Left hindlimb (tissue), 1 donor: ENCODE data around the gene RYR2.
"Not testable (repeated sequence)": the region's sequence is repeated elsewhere in the genome, so short reads cannot be mapped to it uniquely, and the experiment has no call there.

Source experiments
- DNase-seq: peaks from one replicate; pipeline ENCODE4 v3.0.0-alpha.2; 2018

RYR2 gene

DNA sequence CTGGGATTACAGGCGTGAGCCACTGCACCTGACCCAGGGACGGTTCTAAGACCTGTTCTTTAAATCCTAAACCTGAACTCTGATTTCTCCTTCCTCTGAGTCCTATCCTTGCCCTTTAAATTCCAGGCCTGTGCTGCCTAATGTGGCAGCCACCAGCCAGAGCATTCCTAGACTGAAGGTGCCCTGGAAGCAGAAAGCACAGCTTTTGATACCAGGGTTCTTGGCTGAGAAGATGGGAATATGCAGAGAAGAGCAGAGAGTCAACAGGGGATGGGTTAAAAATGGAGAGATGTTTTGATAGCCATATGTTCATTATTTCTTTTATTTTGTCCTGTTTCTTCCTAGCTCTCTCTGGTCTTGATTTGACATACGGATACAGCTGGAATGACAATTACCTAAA lies 49.7 kb downstream of the RYR2 start:
- no peak for DNase-seq

DNA sequence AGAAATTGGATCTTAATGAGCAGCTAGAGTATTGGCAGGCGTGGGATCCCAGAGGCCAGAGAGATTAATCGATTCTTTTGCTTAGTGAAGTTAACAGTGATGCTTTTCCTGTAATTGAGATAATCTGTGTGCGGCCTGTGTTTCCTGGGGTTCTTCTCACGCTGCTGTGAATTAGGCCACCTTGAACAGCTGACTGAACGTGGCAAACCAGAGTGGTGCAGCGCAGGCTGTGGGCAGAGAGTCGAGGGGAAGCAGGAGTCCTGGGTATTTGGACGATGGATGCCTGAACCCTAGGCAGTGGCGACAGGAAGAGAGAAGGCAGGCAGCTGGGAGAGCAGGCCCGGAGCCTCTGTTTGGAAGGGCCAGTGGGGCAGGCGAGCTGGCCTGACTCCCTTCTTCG lies 51.7 kb downstream of the RYR2 start:
- no peak for DNase-seq

DNA sequence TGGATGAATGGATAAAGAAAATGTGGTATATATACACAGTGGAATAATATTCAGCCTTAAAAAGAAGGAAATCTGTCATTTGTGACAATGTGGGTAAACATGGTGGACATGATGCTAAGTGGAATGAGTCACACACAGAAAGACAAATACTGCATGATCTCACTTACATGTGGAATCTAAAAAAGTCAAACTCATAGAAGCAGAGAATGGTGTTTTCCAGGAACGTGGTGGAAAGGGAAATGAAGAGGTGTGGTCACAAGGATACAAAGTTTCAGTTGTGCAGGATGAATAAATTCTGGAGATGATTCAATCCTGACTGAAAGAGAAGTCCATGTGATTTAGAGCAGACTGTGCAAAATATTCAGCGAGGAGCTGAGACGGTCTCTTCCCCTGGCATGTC lies 56.6 kb downstream of the RYR2 start:
- DNase-seq, result no peak

DNA sequence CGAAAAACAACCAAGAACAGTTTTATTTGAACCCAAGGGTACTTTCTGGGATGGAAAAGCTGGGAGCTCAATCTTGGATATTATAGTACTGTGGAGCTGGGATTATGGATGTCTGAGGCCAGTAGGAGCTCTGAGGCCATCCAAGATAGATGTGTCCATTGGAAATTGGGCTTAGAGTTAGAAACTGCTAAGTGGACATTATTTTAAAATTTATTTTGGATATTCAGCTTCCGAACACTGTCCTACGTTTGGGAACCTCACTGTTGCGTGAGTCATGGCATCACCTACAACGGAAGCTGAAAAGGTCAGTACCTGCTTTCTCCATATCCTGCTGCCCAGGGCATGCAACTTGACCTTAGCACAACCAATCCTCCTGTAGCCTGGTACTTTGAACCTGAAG lies 61.0 kb downstream of the RYR2 start:
- no peak for DNase-seq

DNA sequence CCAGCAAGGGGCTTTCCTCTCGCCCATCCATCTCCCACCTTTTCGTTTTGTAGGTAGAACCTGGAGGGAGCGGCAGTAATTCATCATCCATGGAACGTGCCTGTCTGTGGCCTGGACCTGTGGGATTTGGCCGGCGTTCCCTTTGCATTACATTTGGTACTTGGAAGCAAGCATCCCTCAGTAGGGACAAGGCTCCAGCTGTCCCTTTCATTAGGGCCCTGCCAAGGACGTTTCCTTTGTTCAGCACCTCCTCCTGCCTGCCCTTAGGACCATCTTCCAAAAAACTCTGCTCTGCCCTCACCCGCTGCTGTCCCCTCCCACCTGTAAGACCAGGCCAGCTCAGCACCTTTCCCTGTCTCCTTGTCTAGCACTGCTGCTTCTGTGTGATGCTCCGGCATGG lies 62.1 kb downstream of the RYR2 start:
- no peak for DNase-seq

DNA sequence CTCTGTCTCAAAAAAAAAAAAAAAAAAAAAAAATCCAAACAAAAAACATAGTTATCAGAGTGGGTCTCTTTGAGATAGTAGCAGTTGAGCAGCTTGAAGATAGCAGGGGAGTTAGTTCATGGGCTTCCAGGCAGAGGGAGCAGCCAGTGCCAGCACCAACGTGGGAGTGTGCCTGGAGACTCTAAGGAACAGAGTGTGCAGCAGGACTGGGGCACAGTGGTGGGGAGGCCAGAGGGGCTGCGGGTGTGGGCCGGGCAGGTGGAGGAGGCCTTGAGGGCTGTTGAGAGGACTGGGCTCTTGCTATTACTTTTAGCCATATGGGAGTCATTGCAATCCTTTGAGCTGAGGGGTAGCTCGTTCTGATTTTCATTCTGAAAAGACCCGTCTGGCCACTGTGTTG lies 63.8 kb downstream of the RYR2 start:
- no peak for DNase-seq

DNA sequence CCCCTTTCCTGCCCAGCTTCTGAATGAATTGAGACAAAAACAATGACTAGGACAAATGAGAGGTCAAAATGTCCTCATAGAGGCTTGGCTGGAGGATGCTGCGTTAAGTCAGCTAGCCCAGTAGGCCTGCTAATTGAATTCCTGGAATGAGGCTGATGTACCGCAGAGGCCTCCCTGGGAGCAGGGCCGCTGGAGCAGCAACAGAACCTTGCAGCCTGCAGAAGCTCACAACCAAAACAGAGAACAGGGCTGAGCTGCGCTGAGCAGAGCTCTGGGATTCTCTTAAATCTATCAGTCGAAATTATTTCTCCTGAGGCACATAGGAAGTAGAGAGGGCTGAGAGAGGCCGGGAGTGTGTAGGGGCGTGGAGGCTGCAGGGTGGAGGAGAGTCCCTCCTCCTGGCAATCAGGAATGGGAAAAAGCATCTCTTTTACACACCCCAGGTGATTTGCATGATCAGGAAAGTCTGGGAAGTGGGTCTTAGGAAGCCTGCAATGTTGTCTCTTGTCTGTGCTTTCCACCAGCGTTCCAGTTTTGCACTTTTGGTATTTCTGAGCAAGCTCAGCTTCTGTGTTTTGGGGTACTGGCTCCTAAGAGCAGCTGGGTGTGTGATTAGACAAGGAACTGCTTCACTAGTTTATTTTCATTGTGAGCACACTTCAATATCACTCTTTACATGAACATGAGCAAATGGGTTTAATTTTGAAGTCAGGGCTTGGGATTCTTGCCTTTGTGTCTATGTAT lies 66.5 kb downstream of the RYR2 start:
- DNase-seq, result no peak

DNA sequence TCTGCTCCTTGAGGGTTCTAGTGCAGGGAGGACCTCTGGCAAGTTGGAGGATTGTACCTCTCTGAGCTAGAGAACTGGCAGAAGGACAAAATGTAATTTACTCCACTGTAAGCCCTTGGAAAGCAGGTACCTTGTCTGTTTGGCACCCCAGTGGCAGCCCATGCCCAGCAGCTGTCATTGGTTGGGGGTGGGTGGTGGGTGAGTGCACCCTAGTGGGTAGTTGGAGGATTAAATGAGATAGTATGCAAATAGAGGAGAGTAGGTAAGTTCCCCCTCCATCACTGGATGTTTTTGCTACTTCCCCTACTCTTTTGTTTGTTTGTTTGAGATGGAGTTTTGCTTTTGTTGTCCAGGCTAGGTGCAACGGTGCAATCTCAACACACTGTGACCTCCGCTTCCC lies 69.8 kb downstream of the RYR2 start:
- DNase-seq, result no peak

DNA sequence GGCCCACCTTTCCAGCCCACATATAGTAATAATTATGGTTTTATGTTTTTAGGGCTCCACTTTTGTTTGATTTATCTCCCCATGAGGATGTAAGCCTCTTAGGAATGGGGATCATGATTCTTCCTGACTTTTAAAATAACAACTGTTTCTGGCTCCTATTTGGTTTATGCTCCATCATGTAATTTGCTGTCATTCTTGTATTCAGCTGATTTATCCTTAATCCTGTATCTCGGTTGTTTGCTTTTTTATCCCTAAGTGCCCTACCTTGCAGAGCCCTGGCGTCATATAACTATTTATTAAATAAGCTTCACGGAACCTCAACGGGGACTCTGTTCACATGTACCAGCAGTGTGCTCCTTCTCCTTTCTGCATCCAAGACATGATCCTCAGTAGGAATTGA lies 70.7 kb downstream of the RYR2 start:
- DNase-seq, result no peak

DNA sequence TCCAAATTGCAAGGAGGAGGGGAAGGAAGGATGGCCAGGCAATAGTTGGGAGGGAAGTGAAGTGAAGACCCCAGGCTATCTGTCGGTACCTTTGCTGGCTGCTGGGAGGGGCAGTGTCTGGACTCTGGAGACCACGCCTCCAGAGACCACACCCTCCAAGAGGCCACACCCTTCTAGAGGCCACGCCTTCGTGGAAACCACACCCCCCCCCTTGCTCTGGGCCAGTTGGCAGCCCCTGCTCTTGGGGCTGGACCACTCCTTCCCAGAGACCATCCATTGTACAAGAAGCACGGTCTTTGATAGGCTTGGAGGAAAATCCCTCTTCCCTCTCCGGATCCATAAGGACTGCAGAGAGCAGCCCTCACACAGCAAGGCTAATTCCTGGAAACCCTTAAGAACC lies 73.1 kb downstream of the RYR2 start:
- no peak for DNase-seq

DNA sequence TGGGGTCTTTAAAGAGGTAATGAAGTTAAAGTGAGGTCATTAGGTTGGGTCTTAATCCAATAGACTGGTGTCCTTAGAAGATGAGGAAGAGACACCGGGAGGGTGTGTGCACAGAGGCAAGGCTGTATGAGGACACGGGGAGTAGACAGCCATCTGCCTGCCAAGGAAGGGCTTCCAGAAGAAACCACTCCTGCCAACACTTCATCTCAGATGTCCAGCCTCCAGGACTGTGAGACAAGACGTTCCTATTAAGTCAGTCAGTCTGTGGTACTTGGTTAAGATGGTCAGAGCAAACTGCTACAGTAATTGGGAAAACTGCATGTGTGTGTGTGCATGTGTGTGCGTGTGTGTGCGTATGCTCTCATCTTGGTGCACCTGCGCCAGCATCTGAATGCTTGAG lies 77.1 kb downstream of the RYR2 start:
- DNase-seq, result no peak

DNA sequence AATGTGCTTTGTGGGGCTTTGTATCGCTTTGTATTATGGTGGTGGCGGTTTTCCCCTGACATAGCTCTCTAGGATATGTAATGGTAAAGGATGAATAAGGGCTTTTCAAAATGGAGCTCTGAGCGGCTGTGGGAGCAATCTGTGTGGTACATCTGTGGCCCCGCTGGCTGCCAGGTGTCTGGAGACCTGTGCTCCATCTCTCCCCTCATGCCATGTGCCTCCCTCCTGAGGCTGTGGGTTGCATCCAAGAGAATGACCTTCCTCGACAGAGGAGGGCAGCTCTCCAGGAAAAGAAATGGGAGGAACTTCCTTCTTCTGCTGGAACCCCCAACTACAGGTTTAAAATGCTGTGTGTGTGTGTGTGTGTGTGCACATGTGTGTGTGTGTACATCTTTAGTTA lies 78.7 kb downstream of the RYR2 start:
- no peak for DNase-seq

DNA sequence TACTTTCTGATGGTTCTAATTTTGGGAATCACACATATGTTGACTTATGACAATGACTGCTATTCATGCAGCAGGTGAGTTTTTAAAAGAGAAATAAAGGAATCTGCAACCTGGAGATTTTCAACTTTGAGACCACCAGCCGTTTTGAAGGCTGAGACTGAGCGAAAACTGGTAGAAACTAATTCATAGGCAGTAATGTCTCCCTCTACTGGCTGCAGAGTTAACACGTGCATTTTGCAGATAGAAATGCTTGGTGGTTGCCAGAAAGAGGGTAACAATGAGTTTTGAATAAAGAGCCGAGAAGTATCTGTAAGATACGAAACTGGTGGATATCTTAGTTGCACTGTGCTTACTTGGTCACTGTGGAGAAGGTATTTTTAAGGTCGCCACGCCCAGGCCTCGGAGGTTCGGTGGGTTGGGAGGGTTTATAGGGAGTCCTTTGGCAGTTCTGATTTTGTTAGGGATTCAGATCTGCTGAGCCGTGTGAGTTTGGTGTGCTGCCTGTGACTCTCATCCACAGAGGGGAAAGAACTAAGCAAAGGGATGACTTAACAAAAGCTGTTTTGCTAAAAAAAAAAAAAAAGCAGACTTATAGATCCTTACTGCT lies 83.0 kb downstream of the RYR2 start:
- no peak for DNase-seq

DNA sequence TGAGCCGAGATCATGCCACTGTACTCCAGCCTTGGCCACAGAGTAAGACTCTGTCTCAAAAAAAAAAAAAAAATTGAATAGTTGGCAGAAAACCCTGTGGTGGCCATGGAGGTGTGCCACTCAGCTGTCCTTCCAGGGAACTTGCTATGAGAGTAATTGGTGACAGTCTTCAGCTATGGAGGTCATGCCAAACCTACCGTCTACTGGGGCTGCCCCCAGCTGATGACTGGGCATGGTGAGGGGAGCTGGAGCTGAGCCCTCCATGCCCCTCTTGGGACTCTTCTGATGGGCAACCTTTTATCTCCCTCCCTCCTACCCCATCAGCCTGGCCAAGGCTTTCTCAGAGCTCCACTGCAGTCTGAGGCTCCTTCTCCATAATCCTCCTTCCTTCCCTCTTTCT lies 84.2 kb downstream of the RYR2 start:
- no peak for DNase-seq

DNA sequence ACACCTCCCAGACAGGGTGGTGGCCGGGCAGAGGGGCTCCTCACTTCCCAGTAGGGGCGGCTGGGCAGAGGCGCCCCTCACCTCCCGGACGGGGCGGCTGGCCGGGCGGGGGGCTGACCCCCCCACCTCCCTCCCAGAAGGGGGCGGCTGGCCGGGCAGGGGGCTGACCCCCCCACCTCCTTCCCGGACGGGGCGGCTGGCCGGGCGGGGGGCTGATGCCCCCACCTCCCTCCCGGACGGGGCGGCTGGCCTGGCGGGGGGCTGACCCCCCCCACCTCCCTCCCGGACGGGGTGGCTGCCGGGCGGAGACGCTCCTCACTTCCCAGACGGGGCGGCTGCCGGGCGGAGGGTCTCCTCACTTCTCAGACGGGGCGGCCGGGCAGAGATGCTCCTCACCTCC lies 85.3 kb downstream of the RYR2 start:
- not testable (repeated sequence) for DNase-seq

DNA sequence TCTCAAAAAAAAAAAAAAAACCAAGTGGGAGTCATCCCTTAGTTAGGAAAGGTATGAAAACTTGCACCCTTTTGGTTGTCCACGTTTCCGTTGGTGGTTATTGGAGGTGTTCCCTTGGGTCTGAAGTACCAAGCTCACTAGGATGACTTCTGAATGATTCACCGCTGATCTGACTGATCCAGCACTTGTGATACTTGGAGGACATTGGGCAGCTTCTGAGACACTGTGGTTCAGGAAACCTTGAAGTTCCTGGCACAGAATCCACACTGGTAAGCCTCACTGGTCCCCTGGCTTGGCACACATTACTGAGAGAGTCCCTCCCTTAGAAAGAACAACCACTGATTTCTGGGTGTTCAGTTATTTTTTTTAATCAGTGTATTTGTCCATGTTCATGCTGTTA lies 91.9 kb downstream of the RYR2 start:
- DNase-seq, result no peak

DNA sequence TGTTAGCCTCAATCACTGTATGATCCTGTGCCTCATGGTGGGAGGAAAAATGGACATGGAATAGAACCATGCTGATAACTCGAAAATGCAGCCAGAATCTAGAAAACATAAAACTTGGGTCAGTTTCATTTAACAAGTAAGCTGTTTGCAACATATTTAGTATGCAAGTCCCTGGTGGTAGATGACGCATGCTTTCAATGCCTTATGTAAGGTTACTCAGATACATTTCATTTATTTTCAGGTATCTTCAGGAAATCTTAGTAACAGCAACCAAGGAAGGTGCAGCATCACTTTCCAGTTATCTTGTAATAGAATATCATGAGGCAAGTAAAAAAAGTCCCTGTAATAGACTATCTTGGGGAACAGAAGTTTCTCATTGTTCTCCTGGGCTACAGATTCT lies 92.9 kb downstream of the RYR2 start:
- DNase-seq, result no peak

DNA sequence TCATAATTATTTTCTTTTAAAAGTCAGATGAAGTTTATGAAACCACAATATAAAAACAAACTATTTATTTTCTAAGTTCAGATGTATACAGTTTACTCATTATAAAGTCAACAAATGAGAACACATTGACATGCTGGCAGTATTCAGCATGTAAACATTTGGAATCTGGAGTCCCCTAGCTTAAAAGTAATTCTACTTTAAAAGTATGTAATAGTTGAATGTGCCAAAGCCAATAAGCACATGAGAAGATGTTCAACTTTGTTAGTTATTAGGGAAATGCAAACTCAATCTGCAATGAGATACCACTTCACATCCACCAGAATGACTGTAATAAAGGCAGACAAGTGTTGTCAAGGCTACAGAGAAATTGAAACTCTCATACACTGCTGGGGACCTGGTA lies 96.6 kb downstream of the RYR2 start:
- no peak for DNase-seq

DNA sequence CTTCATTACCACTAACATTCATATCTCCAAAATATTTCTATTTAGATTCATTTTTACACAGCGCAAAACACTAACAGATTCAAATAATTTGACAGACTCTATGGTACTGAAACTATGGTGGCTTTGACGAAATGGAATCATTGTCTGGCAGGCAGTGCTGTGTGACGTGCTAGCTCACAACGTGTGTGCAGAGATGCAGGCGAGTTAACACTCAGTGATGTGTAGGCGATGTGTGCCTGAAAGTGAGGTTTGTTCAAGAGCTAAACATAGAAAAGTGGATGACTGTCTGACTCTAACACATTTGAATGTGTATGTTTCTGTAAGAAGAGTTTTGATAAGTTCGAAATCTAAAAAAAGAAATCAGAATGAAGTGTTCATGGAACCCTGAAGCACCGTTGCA lies 97.7 kb downstream of the RYR2 start:
- no peak for DNase-seq

DNA sequence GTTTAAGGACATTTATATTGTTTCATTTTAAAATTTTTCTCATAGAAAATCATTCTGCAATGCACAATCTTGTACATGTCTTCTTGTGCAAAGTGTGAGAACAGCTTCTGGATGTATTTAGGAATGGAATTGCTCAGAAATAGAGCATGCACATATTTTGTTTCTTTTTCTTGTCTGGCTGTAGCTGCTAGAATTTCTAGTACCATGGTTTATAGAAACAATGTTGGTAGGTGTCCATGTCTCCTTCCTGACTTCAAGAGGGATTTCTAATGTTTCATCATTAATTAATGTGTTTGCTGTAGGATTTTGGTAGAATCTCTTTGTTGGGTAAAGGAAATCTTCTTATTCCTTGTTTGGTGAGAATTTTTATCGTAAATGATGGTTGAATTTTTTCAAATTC lies 99.0 kb downstream of the RYR2 start:
- DNase-seq, result no peak

DNA sequence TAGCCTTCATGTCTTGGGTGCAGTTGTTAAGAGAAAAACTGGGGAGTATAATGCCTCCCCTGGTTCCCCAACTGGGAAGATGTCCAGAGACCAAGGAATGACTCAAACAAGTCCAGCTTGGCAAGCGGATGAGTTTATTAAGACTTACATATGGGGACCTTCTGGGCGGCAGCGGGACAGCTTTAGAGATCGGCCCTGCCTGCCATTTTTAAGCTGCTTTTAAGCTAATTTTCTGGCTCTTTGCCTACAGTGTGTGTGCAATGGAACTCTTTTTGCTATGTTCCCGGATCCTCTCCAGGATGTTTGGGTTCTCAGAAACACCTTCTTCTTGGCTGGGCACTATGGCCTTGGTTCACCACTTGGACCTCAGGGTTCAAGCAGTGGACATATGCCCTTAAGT lies 99.5 kb downstream of the RYR2 start:
- no peak for DNase-seq

DNA sequence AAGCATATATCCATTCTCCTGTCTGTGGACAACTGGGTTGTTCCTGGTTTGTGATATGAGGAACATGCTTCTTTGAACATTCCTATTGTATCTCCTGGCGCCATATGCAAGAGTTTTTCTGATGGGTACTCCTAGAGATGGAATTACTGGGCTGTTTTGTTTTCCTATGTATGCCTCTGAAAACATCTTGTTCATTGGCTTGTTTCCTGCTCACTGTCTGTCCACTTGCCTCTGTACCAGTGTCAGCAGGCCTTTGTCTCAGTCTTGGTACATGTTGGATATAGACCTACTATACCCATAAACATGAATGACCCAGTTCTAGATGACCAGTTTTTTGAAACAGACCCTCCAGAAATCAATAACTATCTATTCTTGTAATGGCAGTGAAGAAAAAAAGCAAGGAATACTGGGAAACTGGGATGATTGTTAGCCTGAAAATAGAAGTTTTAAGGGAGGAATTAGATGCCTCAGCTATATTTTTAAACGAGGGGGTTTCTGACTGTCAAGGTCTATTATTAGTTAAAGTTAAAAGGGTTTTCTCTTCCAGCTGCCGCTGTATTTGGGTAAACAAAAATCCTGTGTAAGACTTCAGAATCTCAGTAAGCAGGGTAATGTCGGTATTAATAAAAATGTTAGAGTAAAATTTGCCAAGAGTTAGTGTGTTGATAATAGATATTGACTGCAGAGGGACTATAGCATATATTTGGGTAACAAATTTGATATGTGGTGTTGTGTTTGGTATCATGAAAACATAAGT lies 103.6 kb downstream of the RYR2 start:
- no peak for DNase-seq

DNA sequence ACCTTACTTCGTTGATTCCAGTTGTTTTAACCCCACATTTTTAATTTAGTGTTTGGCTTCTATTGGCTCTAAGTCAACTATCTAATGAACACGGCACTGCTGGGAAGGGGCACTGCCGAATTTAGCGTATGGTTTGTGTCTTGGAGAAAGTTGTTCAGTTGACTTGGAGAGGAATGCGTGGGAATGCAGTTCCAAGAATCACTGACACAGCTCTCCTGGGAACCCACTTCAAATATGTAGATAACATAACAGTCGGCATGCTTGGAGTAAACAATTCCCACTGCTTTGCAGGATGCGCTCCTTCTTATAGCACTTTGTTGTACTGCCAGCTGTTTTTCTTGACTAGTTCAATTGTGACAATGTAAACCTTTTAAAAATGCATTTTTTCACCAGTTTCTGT lies 104.3 kb downstream of the RYR2 start:
- DNase-seq, result no peak

DNA sequence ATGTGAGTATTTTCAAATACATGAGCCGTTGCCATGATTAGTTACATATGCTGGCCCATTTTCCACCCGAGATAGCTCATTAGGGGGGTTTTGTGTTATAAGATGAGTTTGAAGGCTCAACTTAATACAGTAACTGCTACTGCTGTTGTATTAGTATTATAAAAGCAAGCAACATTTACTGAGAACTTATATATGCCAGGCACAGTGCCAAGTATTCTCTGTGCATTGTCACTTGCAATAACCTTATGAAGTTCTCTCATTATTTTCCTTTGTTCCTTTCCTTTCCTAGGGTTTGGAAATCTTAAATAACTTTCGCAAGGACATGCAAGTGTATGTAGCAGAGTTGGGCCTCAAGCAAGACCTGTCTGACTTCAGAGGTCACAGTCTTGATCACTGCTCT lies 107.9 kb downstream of the RYR2 start:
- DNase-seq, result no peak
